GM18951 (cell line): ENCODE data around the gene MARK4.
"Not testable (repeated sequence)": the region's sequence is repeated elsewhere in the genome, so short reads cannot be mapped to it uniquely, and the experiment has no call there.

Experiments used
- POLR2A ChIP-seq: IDR thresholded peaks from 4 replicates; pipeline ENCODE4 v1.6.1; 2011; ENCODE audit warnings: mild to moderate bottlenecking; ENCODE audit not compliant: insufficient read length, insufficient read depth; ENCODE audit errors: extremely low read depth
- in situ Hi-C: fragments of 300-500 bp; cut with MboI; formaldehyde crosslinking; loops from one replicate; pipeline ENCODE4 v1.12.0; 2022; ENCODE audit warnings: low sequenced_read_pairs, mixed read lengths, inconsistent platforms; ENCODE audit not compliant: unreplicated experiment

MARK4 gene

GRCh38 chr19:45311621-45312020 lies 60.5 kb downstream of the MARK4 start:
- in situ Hi-C loops = no loop called here
- no peak for TF ChIP-seq POLR2A

GRCh38 chr19:45312285-45312684 lies 61.2 kb downstream of the MARK4 start:
- in situ Hi-C loops = not testable (repeated sequence)

- no peak for TF ChIP-seq POLR2A
- in situ Hi-C loops = no loop called here
These were observed 63.7 kb downstream of the MARK4 start for GRCh38 chr19:45314708-45315245.

- TF ChIP-seq POLR2A = no peak
- in situ Hi-C loops = no loop called here
These were observed 64.2 kb downstream of the MARK4 start for GRCh38 chr19:45315304-45315703.

- in situ Hi-C loops = no loop called here
- TF ChIP-seq POLR2A = no peak
These were observed 70.1 kb downstream of the MARK4 start for GRCh38 chr19:45320997-45321775.

- TF ChIP-seq POLR2A = no peak
- in situ Hi-C loops = no loop called here
These were observed 70.8 kb downstream of the MARK4 start for GRCh38 chr19:45321848-45322247.

- no peak for TF ChIP-seq POLR2A
- in situ Hi-C loops = no loop called here
These were observed 71.2 kb downstream of the MARK4 start for GRCh38 chr19:45322311-45322710.

- TF ChIP-seq POLR2A = no peak
- in situ Hi-C loops = no loop called here
These were observed 71.7 kb downstream of the MARK4 start, which contains the start of gene CKM for GRCh38 chr19:45322744-45323281. TSS of gene CKM (minus strand) at chr19:45322875. CDS start at chr19:45319713, 3,162 bp downstream.

- in situ Hi-C loops = no loop called here
These were observed 72.6 kb downstream of the MARK4 start for GRCh38 chr19:45323671-45324081.

GRCh38 chr19:45324349-45324907 lies 73.4 kb downstream of the MARK4 start:
- in situ Hi-C loops = no loop called here
- TF ChIP-seq POLR2A = no peak

More at GRCh38 chr19:45323671-45324081, 72.6 kb downstream of the MARK4 start:
- TF ChIP-seq POLR2A = no peak

- in situ Hi-C loops = no loop called here
- TF ChIP-seq POLR2A = no peak
These were observed 76.5 kb downstream of the MARK4 start for GRCh38 chr19:45327404-45328143.

GRCh38 chr19:45331411-45331810 lies 80.3 kb downstream of the MARK4 start:
- no peak for TF ChIP-seq POLR2A
- in situ Hi-C loops = no loop called here
